Transverse colon (tissue), 4 donors: ENCODE results near the gene POLR1G. TPM values are rescaled to one million over a fixed set of nuclear protein-coding genes. Genes with fewer than 3 reads are reported as not detected.

Experiments
- DNase-seq: peaks from one replicate; pipeline ENCODE4 v3.0.0-alpha.2; 2019
- H3K27ac ChIP-seq, 4 donors: fragments of 200-600 bp; sonication (generic); 2 replicates each; pipeline ENCODE4 v1.5.1; 2016 to 2018; ENCODE audit warnings: inconsistent platforms in 4 of 4
- H3K27me3 ChIP-seq: fragments of 200-600 bp; sonication (generic); 2 replicates; pipeline ENCODE4 v1.5.1; 2017; ENCODE audit warnings: inconsistent platforms
- H3K36me3 ChIP-seq, 4 donors: fragments of 200-600 bp; sonication (generic); 2 replicates each; pipeline ENCODE4 v1.5.1; 2017 to 2019; ENCODE audit warnings: inconsistent platforms in 4 of 4
- H3K4me1 ChIP-seq, 4 donors: fragments of 200-600 bp; sonication (generic); 2 replicates each; pipeline ENCODE4 v1.5.1; 2017 to 2020; ENCODE audit warnings: inconsistent platforms in 4 of 4
- H3K4me3 ChIP-seq, 4 donors: fragments of 200-600 bp; sonication (generic); 1 replicate in 1 of 4; 2 replicates in 3 of 4; pipeline versions ENCODE4 v1.5.1 to v1.6.1; 2017 to 2019; ENCODE audit warnings: inconsistent platforms in 4 of 4
- H3K9me3 ChIP-seq, 2 donors: fragments of 200-600 bp; sonication (generic); 2 replicates each; pipeline ENCODE4 v1.5.1; 2017 to 2019; ENCODE audit warnings: inconsistent platforms in 2 of 2
- CTCF ChIP-seq, 5 experiments: fragments of 200-600 bp in 3 of 5; fragments of 450-650 bp in 2 of 5; sonication (generic) in 3 of 5; IDR thresholded peaks; 1 replicate in 2 of 5; 2 replicates in 3 of 5; pipeline ENCODE4 v1.5.1; 2016 to 2017; ENCODE audit warnings: antibody characterized with exemption in 5 of 5, inconsistent platforms in 3 of 5, mild to moderate bottlenecking in 2 of 5, moderate library complexity in 1 of 5
- EP300 ChIP-seq: sonication (generic); formaldehyde crosslinking; IDR thresholded peaks from one replicate; pipeline ENCODE4 v1.6.1; 2017; ENCODE audit warnings: antibody characterized with exemption, low read depth
- POLR2A ChIP-seq: fragments of 450-650 bp; IDR thresholded peaks from one replicate; pipeline ENCODE4 v1.6.1; 2016; ENCODE audit warnings: antibody characterized with exemption, mild to moderate bottlenecking, moderate library complexity
- POLR2AphosphoS5 ChIP-seq, 3 donors: sonication (generic); formaldehyde crosslinking; IDR thresholded peaks; one replicate each; pipeline ENCODE4 v1.6.1; 2016; ENCODE audit warnings: antibody characterized with exemption in 3 of 3
- WGBS, 2 donors: methylation state at CpG; one replicate each; pipeline ENCODE4 v1.1.5; 2018; ENCODE audit warnings: low coverage in 1 of 2; 5-methylcytosine and 5-hydroxymethylcytosine counted together
- in situ Hi-C, 4 donors: fragments of 200-750 bp; cut with MboI; loops; one replicate each; pipeline versions ENCODE4 v1.15.0 to v1.15.1; 2017; ENCODE audit warnings: low sequenced_read_pairs in 3 of 4, low pct_ligation_motif_present in 1 of 4, low pct_unique_long_range_greater_than_20kb in 1 of 4
- intact Hi-C: fragments of 100-400 bp; cut with DNase I; formaldehyde crosslinking; loops from one replicate; pipeline ENCODE4 v1.15.1; 2023; ENCODE audit warnings: low total_unique reads
- total RNA-seq, 4 donors: library from RNA; depleted of rRNA; stranded (reverse); fragments of >200 nt; gene quantifications; one replicate each; pipeline ENCODE4 v1.1.0, GENCODE V29; 2016

POLR1G gene
- total RNA-seq, 4 donors from 2014 or later: 1.00 to 3.5 (median 1.2) TPM

GRCh38 chr19:45414468-45414867, 8.0 kb downstream of the POLR1G start:
- no peak overlapping the region for H3K4me3 ChIP-seq
- H3K36me3 ChIP-seq: peaks cover 0 to 14% (median 3%) of the 10 kb centered on the region in 4 donors
- TF ChIP-seq POLR2AphosphoS5 (IDR thresholded peaks at IDR 0.05): no peak
- no peak for TF ChIP-seq CTCF (IDR thresholded peaks at IDR 0.05)
- TF ChIP-seq POLR2A: no peak
- TF ChIP-seq EP300: no peak
- in situ Hi-C loops (no loop called here), intact Hi-C loops (no loop called here)
- H3K4me1 ChIP-seq: peaks cover 0 to 4% (median 0%) of the 10 kb centered on the region in 4 donors
- no peak overlapping the region for H3K27ac ChIP-seq
- WGBS, 2 donors: 96 to 100% methylated on average over 4 to 8 of the region's 8 CpGs
- no peaks in the 10 kb centered on the region for H3K9me3 ChIP-seq
- no peak for DNase-seq
- no peaks in the 10 kb centered on the region for H3K27me3 ChIP-seq

- H3K9me3 ChIP-seq: no peaks in the 10 kb centered on the region
- peaks cover 0 to 7% (median 2%) of the 10 kb centered on the region in 4 donors for H3K4me1 ChIP-seq
- peaks cover 0 to 14% (median 3%) of the 10 kb centered on the region in 4 donors for H3K36me3 ChIP-seq
- H3K27ac ChIP-seq: no peak overlapping the region
- H3K27me3 ChIP-seq: no peaks in the 10 kb centered on the region
- DNase-seq: no peak
- intact Hi-C loops: no loop called here
- WGBS, 2 donors: 76 to 92% methylated on average over 2 to 4 of the region's 4 CpGs
- in situ Hi-C loops: no loop called here
- TF ChIP-seq POLR2A (no peak), EP300 (no peak), CTCF (IDR thresholded peaks at IDR 0.05) (no peak), POLR2AphosphoS5 (IDR thresholded peaks at IDR 0.05) (no peak)
- H3K4me3 ChIP-seq: no peak overlapping the region
These were observed 10.7 kb downstream of the POLR1G start for GRCh38 chr19:45417151-45417550.

GRCh38 chr19:45418802-45419201, 12.4 kb downstream of the POLR1G start:
- H3K4me1 ChIP-seq: peaks cover 6 to 19% (median 12%) of the 10 kb centered on the region in 4 donors
- no peaks in the 10 kb centered on the region for H3K27me3 ChIP-seq
- WGBS, 2 donors: 68% methylated on average over 9 of the region's 9 CpGs; no CpG with 5 or more reads in 1 of the 2 donors
- intact Hi-C loops (no loop called here), in situ Hi-C loops (no loop called here)
- H3K9me3 ChIP-seq: no peaks in the 10 kb centered on the region
- no peak overlapping the region for H3K4me3 ChIP-seq
- H3K36me3 ChIP-seq: peaks cover 0 to 6% (median 2%) of the 10 kb centered on the region in 4 donors
- DNase-seq: no peak
- H3K27ac ChIP-seq: peak overlapping the region in 2 of 4 donors; percentile 2 to 57
- TF ChIP-seq POLR2A (no peak), POLR2AphosphoS5 (IDR thresholded peaks at IDR 0.05) (no peak), CTCF (IDR thresholded peaks at IDR 0.05) (no peak), EP300 (no peak)

- Histone ChIP-seq H3K4me1 (peaks cover 8 to 24% (median 16%) of the 10 kb centered on the region in 4 donors), H3K36me3 (no peaks in the 10 kb centered on the region), H3K4me3 (no peak overlapping the region), H3K27ac (peak overlapping the region in 3 of 4 donors; percentile 2 to 57 (median 17)), H3K9me3 (no peaks in the 10 kb centered on the region), H3K27me3 (no peaks in the 10 kb centered on the region)
- WGBS, 2 donors: 41% methylated on average over 3 of the region's 4 CpGs; no CpG with 5 or more reads in 1 of the 2 donors
- intact Hi-C loops: no loop called here
- in situ Hi-C loops: no loop called here
- TF ChIP-seq EP300: no peak
- TF ChIP-seq CTCF (IDR thresholded peaks at IDR 0.05): no peak
- TF ChIP-seq POLR2A: no peak
- no peak for TF ChIP-seq POLR2AphosphoS5 (IDR thresholded peaks at IDR 0.05)
- DNase-seq: peak; percentile 61
These were observed 13.0 kb downstream of the POLR1G start for GRCh38 chr19:45419396-45419795.
